Activated CD4-positive, alpha-beta T cell treated with anti-CD3 and anti-CD28 coated beads, Interleukin-2, amount 10 ng/mL, durations not matched to agents 24 days and 14 days (primary cell): ENCODE results near the gene ITCH. TPM values are rescaled to one million over a fixed set of nuclear protein-coding genes. Genes with fewer than 3 reads are reported as not detected.
"Not testable (repeated sequence)": the region's sequence is repeated elsewhere in the genome, so short reads cannot be mapped to it uniquely, and the experiment has no call there.

ENCODE experiments used
- DNase-seq: peaks from one replicate; pipeline ENCODE4 v3.0.0; 2022
- H3K27ac Mint-ChIP-seq: one replicate; pipeline ENCODE4 v1.8.0; 2022; ENCODE audit warnings: mild to moderate bottlenecking, mixed read lengths
- H3K27me3 Mint-ChIP-seq: one replicate; pipeline ENCODE4 v1.8.0; 2022; ENCODE audit warnings: mixed read lengths
- H3K36me3 Mint-ChIP-seq: one replicate; pipeline ENCODE4 v1.8.0; 2022; ENCODE audit warnings: low read depth, mild to moderate bottlenecking, mixed read lengths
- H3K4me1 Mint-ChIP-seq: one replicate; pipeline ENCODE4 v1.8.0; 2021; ENCODE audit warnings: mixed read lengths
- H3K4me3 Mint-ChIP-seq: one replicate; pipeline ENCODE4 v1.8.0; 2022; ENCODE audit warnings: mild to moderate bottlenecking, moderate library complexity, mixed read lengths
- H3K9me3 Mint-ChIP-seq: one replicate; pipeline ENCODE4 v1.8.0; 2021; ENCODE audit warnings: mixed read lengths
- intact Hi-C: fragments of 100-400 bp; cut with micrococcal nuclease; formaldehyde crosslinking; loops from one replicate; pipeline ENCODE4 v1.15.1; 2023
- total RNA-seq: library from RNA; stranded (reverse); gene quantifications from 2 replicates; pipeline ENCODE4 v1.2.3, GENCODE V29; 2022

Gene ITCH
- total RNA-seq, 1 donor from 2014 or later = 55.6 TPM

- intact Hi-C loops = no loop called here
- Mint-ChIP-seq H3K4me3 (no peak overlapping the region), H3K36me3 (peaks cover 38% of the 10 kb centered on the region), H3K4me1 (peaks cover 19% of the 10 kb centered on the region), H3K27me3 (no peaks in the 10 kb centered on the region), H3K27ac (no peak overlapping the region), H3K9me3 (no peaks in the 10 kb centered on the region)
- no peak for DNase-seq
Measured at GRCh38 chr20:34377072-34377847, 14.2 kb downstream of the ITCH start.

GRCh38 chr20:34382174-34382573 lies 19.1 kb downstream of the ITCH start:
- H3K27ac Mint-ChIP-seq = no peak overlapping the region
- intact Hi-C loops = loop anchor here (10.0 kb wide), 1 partner anchor 93 kb away; no protein-coding TSS in a partner anchor
- H3K4me3 Mint-ChIP-seq = no peak overlapping the region
- no peaks in the 10 kb centered on the region for H3K9me3 Mint-ChIP-seq
- peaks cover 18% of the 10 kb centered on the region for H3K36me3 Mint-ChIP-seq
- no peak for DNase-seq
- peaks cover 8% of the 10 kb centered on the region for H3K4me1 Mint-ChIP-seq
- no peaks in the 10 kb centered on the region for H3K27me3 Mint-ChIP-seq

GRCh38 chr20:34382877-34383455 lies 19.9 kb downstream of the ITCH start:
- H3K4me3 Mint-ChIP-seq, H3K9me3 Mint-ChIP-seq, H3K4me1 Mint-ChIP-seq, DNase-seq, H3K27me3 Mint-ChIP-seq, H3K27ac Mint-ChIP-seq: not testable (repeated sequence)
- H3K36me3 Mint-ChIP-seq = peaks cover 13% of the 10 kb centered on the region
- intact Hi-C loops = loop anchor here (10.0 kb wide), 1 partner anchor 92 kb away; no protein-coding TSS in a partner anchor

- intact Hi-C loops = loop anchor here (10.0 kb wide), 1 partner anchor 89 kb away; no protein-coding TSS in a partner anchor
- Mint-ChIP-seq H3K27ac (no peak overlapping the region), H3K4me3 (no peak overlapping the region), H3K36me3 (peaks cover 13% of the 10 kb centered on the region), H3K4me1 (peaks cover 18% of the 10 kb centered on the region), H3K27me3 (no peaks in the 10 kb centered on the region), H3K9me3 (no peaks in the 10 kb centered on the region)
- DNase-seq = no peak
Measured at GRCh38 chr20:34385464-34385863, 22.4 kb downstream of the ITCH start.

GRCh38 chr20:34388000-34388399 lies 24.9 kb downstream of the ITCH start:
- Mint-ChIP-seq H3K4me1 (peaks cover 19% of the 10 kb centered on the region), H3K36me3 (peaks cover 19% of the 10 kb centered on the region), H3K27me3 (no peaks in the 10 kb centered on the region), H3K9me3 (no peaks in the 10 kb centered on the region), H3K27ac (no peak overlapping the region), H3K4me3 (no peak overlapping the region)
- intact Hi-C loops = loop anchor here (10.0 kb wide), 1 partner anchor 87 kb away; no protein-coding TSS in a partner anchor
- DNase-seq = no peak

GRCh38 chr20:34388678-34389077 lies 25.6 kb downstream of the ITCH start:
- intact Hi-C loops = loop anchor here (10.0 kb wide), 1 partner anchor 86 kb away; no protein-coding TSS in a partner anchor
- Mint-ChIP-seq H3K27me3 (no peaks in the 10 kb centered on the region), H3K36me3 (peaks cover 25% of the 10 kb centered on the region), H3K9me3 (no peaks in the 10 kb centered on the region), H3K4me1 (peaks cover 21% of the 10 kb centered on the region), H3K4me3 (no peak overlapping the region), H3K27ac (no peak overlapping the region)
- no peak for DNase-seq

GRCh38 chr20:34389206-34389953 lies 26.3 kb downstream of the ITCH start:
- Mint-ChIP-seq H3K36me3 (peaks cover 28% of the 10 kb centered on the region), H3K27ac (no peak overlapping the region), H3K9me3 (no peaks in the 10 kb centered on the region), H3K4me1 (peaks cover 21% of the 10 kb centered on the region), H3K4me3 (no peak overlapping the region), H3K27me3 (no peaks in the 10 kb centered on the region)
- intact Hi-C loops = loop anchor here (10.0 kb wide), 1 partner anchor 85 kb away; no protein-coding TSS in a partner anchor
- no peak for DNase-seq

- no peak for DNase-seq
- Mint-ChIP-seq H3K27ac (no peak overlapping the region), H3K4me1 (peaks cover 21% of the 10 kb centered on the region), H3K36me3 (peaks cover 32% of the 10 kb centered on the region), H3K9me3 (no peaks in the 10 kb centered on the region), H3K27me3 (no peaks in the 10 kb centered on the region), H3K4me3 (no peak overlapping the region)
- intact Hi-C loops = loop anchor here (10.0 kb wide), 1 partner anchor 85 kb away; no protein-coding TSS in a partner anchor
Measured at GRCh38 chr20:34389954-34390555, 27.0 kb downstream of the ITCH start.

GRCh38 chr20:34396408-34396807 lies 33.3 kb downstream of the ITCH start:
- no peak overlapping the region for H3K27ac Mint-ChIP-seq
- no peaks in the 10 kb centered on the region for H3K9me3 Mint-ChIP-seq
- no peak for DNase-seq
- H3K4me1 Mint-ChIP-seq = peaks cover 14% of the 10 kb centered on the region
- H3K27me3 Mint-ChIP-seq = no peaks in the 10 kb centered on the region
- intact Hi-C loops = no loop called here
- H3K4me3 Mint-ChIP-seq = no peak overlapping the region
- H3K36me3 Mint-ChIP-seq = peaks cover 45% of the 10 kb centered on the region

- intact Hi-C loops = no loop called here
- H3K4me1 Mint-ChIP-seq = peaks cover 14% of the 10 kb centered on the region
- no peak overlapping the region for H3K4me3 Mint-ChIP-seq
- DNase-seq = no peak
- peaks cover 44% of the 10 kb centered on the region for H3K36me3 Mint-ChIP-seq
- no peaks in the 10 kb centered on the region for H3K9me3 Mint-ChIP-seq
- no peaks in the 10 kb centered on the region for H3K27me3 Mint-ChIP-seq
- H3K27ac Mint-ChIP-seq = no peak overlapping the region
Measured at GRCh38 chr20:34397096-34397495, 34.0 kb downstream of the ITCH start.

GRCh38 chr20:34400776-34401175 lies 37.7 kb downstream of the ITCH start:
- H3K4me3 Mint-ChIP-seq, H3K9me3 Mint-ChIP-seq, H3K27me3 Mint-ChIP-seq, intact Hi-C loops, H3K27ac Mint-ChIP-seq: not testable (repeated sequence)
- Mint-ChIP-seq H3K36me3 (peaks cover 33% of the 10 kb centered on the region), H3K4me1 (peaks cover 23% of the 10 kb centered on the region)
- DNase-seq = peak; percentile 49

- H3K27ac Mint-ChIP-seq = no peak overlapping the region
- H3K4me1 Mint-ChIP-seq = peaks cover 28% of the 10 kb centered on the region
- intact Hi-C loops = no loop called here
- H3K27me3 Mint-ChIP-seq = no peaks in the 10 kb centered on the region
- DNase-seq = no peak
- H3K36me3 Mint-ChIP-seq = peaks cover 27% of the 10 kb centered on the region
- no peak overlapping the region for H3K4me3 Mint-ChIP-seq
- no peaks in the 10 kb centered on the region for H3K9me3 Mint-ChIP-seq
Measured at GRCh38 chr20:34401741-34402455, 38.8 kb downstream of the ITCH start.

GRCh38 chr20:34402461-34402860 lies 39.4 kb downstream of the ITCH start:
- H3K9me3 Mint-ChIP-seq = no peaks in the 10 kb centered on the region
- peaks cover 26% of the 10 kb centered on the region for H3K4me1 Mint-ChIP-seq
- intact Hi-C loops = no loop called here
- DNase-seq = no peak
- no peak overlapping the region for H3K27ac Mint-ChIP-seq
- H3K27me3 Mint-ChIP-seq = no peaks in the 10 kb centered on the region
- no peak overlapping the region for H3K4me3 Mint-ChIP-seq
- peaks cover 23% of the 10 kb centered on the region for H3K36me3 Mint-ChIP-seq
